Measurements from ENCODE around the gene MBP.

Gene MBP

GRCh38 chr18:77113361-77114151 lies 19.0 kb downstream of the MBP start:
- DNase-seq, result peak; percentile 17

GRCh38 chr18:77112747-77113092 lies 19.9 kb downstream of the MBP start:
- no peak for DNase-seq

- DNase-seq, result peak; percentile 19
Measured at GRCh38 chr18:77111951-77112746, 20.4 kb downstream of the MBP start.

- no peak for DNase-seq
Measured at GRCh38 chr18:77111449-77111848, 21.1 kb downstream of the MBP start.

GRCh38 chr18:77110936-77111335 lies 21.6 kb downstream of the MBP start:
- no peak for DNase-seq

- no peak for DNase-seq
Measured at GRCh38 chr18:77110400-77110799, 22.2 kb downstream of the MBP start.

- DNase-seq, result no peak
Measured at GRCh38 chr18:77109648-77110019, 22.9 kb downstream of the MBP start.

- DNase-seq, result no peak
Measured at GRCh38 chr18:77108821-77109647, 23.5 kb downstream of the MBP start.

- no peak for DNase-seq
Measured at GRCh38 chr18:77108001-77108692, 24.4 kb downstream of the MBP start.

- DNase-seq, result no peak
Measured at GRCh38 chr18:77107292-77107691, 25.3 kb downstream of the MBP start.

- peak; percentile 75 for DNase-seq
Measured at GRCh38 chr18:77106331-77106730, 26.3 kb downstream of the MBP start.

GRCh38 chr18:77105680-77106079 lies 26.9 kb downstream of the MBP start:
- DNase-seq, result no peak

- DNase-seq, result no peak
Measured at GRCh38 chr18:77105028-77105427, 27.6 kb downstream of the MBP start.

- no peak for DNase-seq
Measured at GRCh38 chr18:77103991-77104531, 28.5 kb downstream of the MBP start.

GRCh38 chr18:77103187-77103850 lies 29.3 kb downstream of the MBP start:
- no peak for DNase-seq

GRCh38 chr18:77102259-77103040 lies 30.1 kb downstream of the MBP start:
- no peak for DNase-seq

GRCh38 chr18:77101410-77102258 lies 30.9 kb downstream of the MBP start:
- DNase-seq, result peak; percentile 54

- peak; percentile 51 for DNase-seq
Measured at GRCh38 chr18:77100751-77101355, 31.7 kb downstream of the MBP start.

- DNase-seq, result peak; percentile 55
Measured at GRCh38 chr18:77099485-77100370, 32.9 kb downstream of the MBP start.

Measured in activated T-cell treated with anti-CD3 and anti-CD28 coated beads, Interleukin-2, amount 50 U/mL, for 1 hour (primary cell).